Type B pancreatic cell (in vitro differentiated cells): ENCODE data around the gene BRD4. TPM values are rescaled to one million over a fixed set of nuclear protein-coding genes. Genes with fewer than 3 reads are reported as not detected.

Experiments used
- DNase-seq: peaks from one replicate; pipeline ENCODE4 v3.0.0; 2021; ENCODE audit warnings: mixed read lengths; ENCODE audit not compliant: unreplicated experiment; ENCODE audit errors: extremely low spot score
- H3K27ac Mint-ChIP-seq: 2 replicates; pipeline ENCODE4 v1.8.0; 2021; ENCODE audit warnings: mild to moderate bottlenecking, mixed read lengths
- H3K27me3 Mint-ChIP-seq: 2 replicates; pipeline ENCODE4 v1.8.0; 2021; ENCODE audit warnings: mixed read lengths
- H3K36me3 Mint-ChIP-seq: 2 replicates; pipeline ENCODE4 v1.8.0; 2021; ENCODE audit warnings: mixed read lengths
- H3K4me1 Mint-ChIP-seq: one replicate; pipeline ENCODE4 v1.8.0; 2021; ENCODE audit warnings: mixed read lengths; ENCODE audit not compliant: unreplicated experiment
- H3K4me3 Mint-ChIP-seq: 2 replicates; pipeline ENCODE4 v1.8.0; 2021; ENCODE audit warnings: mild to moderate bottlenecking, mixed read lengths
- H3K9me3 Mint-ChIP-seq: 2 replicates; pipeline ENCODE4 v1.8.0; 2021; ENCODE audit warnings: mixed read lengths
- CTCF ChIP-seq: fragments of 200-600 bp; sonication (generic); conservative IDR thresholded peaks from 2 replicates; pipeline ENCODE4 v1.5.0; 2021; ENCODE audit warnings: antibody characterized with exemption, mild to moderate bottlenecking
- total RNA-seq: library from RNA; stranded (reverse); gene quantifications from 2 replicates; pipeline ENCODE4 v1.2.1, GENCODE V29; 2021; ENCODE audit warnings: low replicate concordance

BRD4 gene
- total RNA-seq, 1 donor from 2014 or later = 123 TPM

- no peak for DNase-seq
- TF ChIP-seq CTCF = no peak
Measured at GRCh38 chr19:15378534-15379082, 46.3 kb upstream of the BRD4 start.

GRCh38 chr19:15374796-15375440 lies 42.6 kb upstream of the BRD4 start:
- no peak for TF ChIP-seq CTCF
- no peak for DNase-seq
- H3K9me3 Mint-ChIP-seq = no peaks in the 10 kb centered on the region
- H3K36me3 Mint-ChIP-seq = peaks cover 6% of the 10 kb centered on the region
- peaks cover 16% of the 10 kb centered on the region for H3K4me1 Mint-ChIP-seq
- H3K27me3 Mint-ChIP-seq = no peaks in the 10 kb centered on the region
- no peak overlapping the region for H3K4me3 Mint-ChIP-seq
- H3K27ac Mint-ChIP-seq = no peak overlapping the region

More at GRCh38 chr19:15378534-15379082, 46.3 kb upstream of the BRD4 start:
- no peaks in the 10 kb centered on the region for H3K27me3 Mint-ChIP-seq
- peaks cover 27% of the 10 kb centered on the region for H3K4me1 Mint-ChIP-seq
- H3K4me3 Mint-ChIP-seq = peak overlapping the region; percentile 100
- H3K27ac Mint-ChIP-seq = peak overlapping the region; percentile 100
- H3K9me3 Mint-ChIP-seq = no peaks in the 10 kb centered on the region
- H3K36me3 Mint-ChIP-seq = no peaks in the 10 kb centered on the region

- H3K4me1 Mint-ChIP-seq = peaks cover 16% of the 10 kb centered on the region
- no peak for TF ChIP-seq CTCF
- no peaks in the 10 kb centered on the region for H3K27me3 Mint-ChIP-seq
- H3K4me3 Mint-ChIP-seq = no peak overlapping the region
- peaks cover 6% of the 10 kb centered on the region for H3K36me3 Mint-ChIP-seq
- no peaks in the 10 kb centered on the region for H3K9me3 Mint-ChIP-seq
- no peak overlapping the region for H3K27ac Mint-ChIP-seq
- DNase-seq = no peak
Measured at GRCh38 chr19:15374105-15374651, 41.8 kb upstream of the BRD4 start.

GRCh38 chr19:15373644-15374043 lies 41.3 kb upstream of the BRD4 start:
- H3K9me3 Mint-ChIP-seq = no peaks in the 10 kb centered on the region
- no peak overlapping the region for H3K27ac Mint-ChIP-seq
- peaks cover 7% of the 10 kb centered on the region for H3K36me3 Mint-ChIP-seq
- no peak for DNase-seq
- H3K4me3 Mint-ChIP-seq = no peak overlapping the region
- H3K4me1 Mint-ChIP-seq = peaks cover 16% of the 10 kb centered on the region
- TF ChIP-seq CTCF = no peak
- H3K27me3 Mint-ChIP-seq = no peaks in the 10 kb centered on the region

- H3K27ac Mint-ChIP-seq = peak overlapping the region; percentile 46
- H3K36me3 Mint-ChIP-seq = peaks cover 13% of the 10 kb centered on the region
- H3K27me3 Mint-ChIP-seq = no peaks in the 10 kb centered on the region
- DNase-seq = no peak
- no peak for TF ChIP-seq CTCF
- no peak overlapping the region for H3K4me3 Mint-ChIP-seq
- H3K4me1 Mint-ChIP-seq = peaks cover 11% of the 10 kb centered on the region
- H3K9me3 Mint-ChIP-seq = no peaks in the 10 kb centered on the region
Measured at GRCh38 chr19:15372891-15373301, 40.6 kb upstream of the BRD4 start.
